NCI-H748 treated with DMSO at 0.1 percent for 48 hours (cell line): Measurements from ENCODE around the gene UBE2S.

Source experiments
- DNase-seq: peaks from one replicate; lab custom pipeline; 2025; lab: John Stamatoyannopoulos, UW

Gene UBE2S

GRCh38 chr19:55362174-55362989 is 45.2 kb downstream of the UBE2S start:
- no peak for DNase-seq

GRCh38 chr19:55360902-55361301 is 46.7 kb downstream of the UBE2S start:
- no peak for DNase-seq

- no peak for DNase-seq
These were observed 48.4 kb downstream of the UBE2S start for GRCh38 chr19:55358943-55359908.

GRCh38 chr19:55358493-55358892 is 49.1 kb downstream of the UBE2S start:
- no peak for DNase-seq

GRCh38 chr19:55355213-55355821 is 52.3 kb downstream of the UBE2S start:
- no peak for DNase-seq

GRCh38 chr19:55354698-55355212 is 52.8 kb downstream of the UBE2S start, which contains the start of gene COX6B2:
Gene COX6B2 (minus strand): TSS chr19:55354719. CDS start chr19:55354521, 198 bp downstream.
- no peak for DNase-seq

GRCh38 chr19:55353803-55354697 is 53.5 kb downstream of the UBE2S start:
- DNase-seq = peak; percentile 32

GRCh38 chr19:55353356-55353802 is 54.2 kb downstream of the UBE2S start:
- no peak for DNase-seq

- DNase-seq = no peak
These were observed 54.9 kb downstream of the UBE2S start for GRCh38 chr19:55352549-55353145.

- no peak for DNase-seq
These were observed 55.5 kb downstream of the UBE2S start for GRCh38 chr19:55352040-55352439.

GRCh38 chr19:55350620-55351315 is 56.8 kb downstream of the UBE2S start:
- no peak for DNase-seq
